ENCODE data around the gene SERPINE1. TPM values are rescaled to one million over a fixed set of nuclear protein-coding genes. Genes with fewer than 3 reads are reported as not detected.

Gene SERPINE1
- polyA plus RNA-seq, 1 donor from 2014 or later: not detected

DNA sequence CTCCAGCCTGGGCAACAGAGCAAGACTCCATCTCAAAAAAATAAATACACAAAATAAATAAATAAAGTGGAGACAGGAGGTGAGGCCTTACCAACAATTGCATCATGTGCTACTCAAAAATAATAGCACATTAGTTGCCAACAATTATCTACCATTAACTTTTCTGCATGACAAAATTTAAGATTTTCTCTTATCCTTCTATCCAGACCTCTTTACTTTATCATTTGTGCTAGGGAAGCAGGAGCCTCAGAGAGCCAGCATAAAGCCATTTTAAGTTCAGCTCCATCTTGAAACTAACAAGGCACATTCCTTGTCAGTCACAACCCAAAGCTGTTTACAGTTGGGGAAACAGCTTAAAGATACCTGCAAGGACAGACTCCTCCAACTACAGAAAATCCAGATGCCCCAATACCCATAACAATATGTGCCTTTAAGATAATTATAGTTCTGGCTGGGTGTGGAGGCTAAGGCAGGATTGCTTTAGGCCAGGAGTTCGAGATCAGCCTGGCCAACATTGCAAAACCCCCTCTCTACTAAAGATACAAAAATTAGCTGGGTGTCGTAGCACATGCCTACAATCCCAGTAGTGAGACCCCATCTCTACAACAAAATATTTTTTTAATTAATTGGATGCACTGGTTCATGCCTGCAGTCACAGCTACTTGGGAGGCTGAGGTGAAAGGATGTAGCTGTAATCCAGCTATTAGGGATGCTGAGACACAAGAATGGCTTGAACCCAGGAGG lies 25.2 kb downstream of the SERPINE1 start:
- Mint-ChIP-seq H3K27me3 (peaks cover 9% of the 10 kb centered on the region), H3K4me1 (peaks cover 7 to 12% (median 8%) of the 10 kb centered on the region in 3 donors), H3K27ac (peak overlapping the region in 1 of 3 donors; percentile 67), H3K9me3 (no peaks in the 10 kb centered on the region), H3K4me3 (peak overlapping the region in 1 of 4 donors; percentile 77), H3K36me3 (peaks cover 2% of the 10 kb centered on the region)

DNA sequence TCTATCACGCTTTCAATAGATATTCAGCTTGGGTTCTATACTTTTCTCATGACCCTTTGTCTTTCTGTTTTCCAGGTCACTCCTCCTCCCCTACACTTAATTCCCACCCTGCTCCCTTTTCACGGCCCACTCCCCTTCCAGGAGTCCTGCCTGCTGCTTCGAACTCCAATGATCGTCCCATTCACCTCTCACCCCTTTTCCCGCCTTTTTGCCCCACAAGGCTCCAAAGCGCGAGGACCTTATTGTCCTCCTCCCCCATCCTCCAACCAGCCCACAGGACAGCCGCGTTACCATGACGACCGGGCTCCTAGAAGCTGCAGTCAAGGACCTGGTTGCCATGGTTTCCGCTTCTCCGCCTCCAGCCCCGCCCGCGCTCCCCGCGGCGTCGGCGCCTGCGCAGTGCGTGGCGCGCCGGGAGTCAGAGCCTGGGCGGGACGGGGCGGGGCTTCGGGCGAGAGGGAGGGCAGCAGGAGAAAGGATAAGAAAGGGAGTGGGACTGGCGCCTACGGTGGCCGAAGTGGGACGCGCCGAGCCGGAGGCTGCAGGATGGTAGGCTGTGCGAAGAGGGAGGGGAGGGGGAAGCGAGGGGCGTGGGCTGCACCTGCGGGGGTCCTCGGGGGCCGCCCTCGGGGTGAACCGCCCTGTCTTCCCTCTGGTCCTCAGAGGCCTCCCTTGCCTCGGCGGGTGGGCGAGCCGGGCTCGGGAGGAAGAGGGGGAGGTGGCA lies 27.2 kb downstream of the SERPINE1 start, which contains the start of gene AP1S1:
Gene AP1S1 (plus strand): TSS at position 508 of the 724 bp plus-strand sequence. CDS start 39 bp downstream, at position 547.
- H3K9me3 Mint-ChIP-seq: no peaks in the 10 kb centered on the region
- H3K4me1 Mint-ChIP-seq: peaks cover 7 to 12% (median 8%) of the 10 kb centered on the region in 3 donors
- H3K27me3 Mint-ChIP-seq: peaks cover 4% of the 10 kb centered on the region
- H3K4me3 Mint-ChIP-seq: peak within 1 kb of the TSS; percentile 80 to 92 (median 86)
- H3K27ac Mint-ChIP-seq: peak within 1 kb of the TSS; percentile 73 to 96 (median 91)
- no peaks in the 10 kb centered on the region for H3K36me3 Mint-ChIP-seq

DNA sequence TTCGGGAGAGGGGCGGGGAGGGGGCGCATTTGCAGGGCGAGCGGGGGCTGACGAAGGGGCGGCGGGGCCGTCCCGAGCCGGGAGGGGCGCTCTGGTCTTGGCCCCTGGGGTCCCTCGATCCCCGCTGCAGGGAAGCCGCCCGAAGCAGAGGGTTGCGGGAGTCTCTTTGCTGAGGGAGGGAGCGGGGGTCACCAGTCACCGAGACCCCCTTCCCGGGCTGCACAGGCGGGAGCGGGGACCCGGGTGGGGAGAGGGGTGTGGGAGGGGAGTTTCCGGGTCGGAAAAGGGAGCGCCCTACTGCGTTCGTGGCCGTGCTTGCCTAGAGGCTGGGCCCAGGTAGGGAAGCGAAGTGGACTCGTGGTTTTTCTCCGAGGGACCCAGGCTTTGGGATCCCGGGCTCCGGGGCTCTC lies 27.8 kb downstream of the SERPINE1 start:
- no peaks in the 10 kb centered on the region for H3K36me3 Mint-ChIP-seq
- peak overlapping the region in 1 of 3 donors; percentile 91 for H3K27ac Mint-ChIP-seq
- peak overlapping the region; percentile 80 to 92 (median 86) for H3K4me3 Mint-ChIP-seq
- no peaks in the 10 kb centered on the region for H3K9me3 Mint-ChIP-seq
- H3K27me3 Mint-ChIP-seq: peaks cover 2% of the 10 kb centered on the region
- peaks cover 7 to 12% (median 8%) of the 10 kb centered on the region in 3 donors for H3K4me1 Mint-ChIP-seq

DNA sequence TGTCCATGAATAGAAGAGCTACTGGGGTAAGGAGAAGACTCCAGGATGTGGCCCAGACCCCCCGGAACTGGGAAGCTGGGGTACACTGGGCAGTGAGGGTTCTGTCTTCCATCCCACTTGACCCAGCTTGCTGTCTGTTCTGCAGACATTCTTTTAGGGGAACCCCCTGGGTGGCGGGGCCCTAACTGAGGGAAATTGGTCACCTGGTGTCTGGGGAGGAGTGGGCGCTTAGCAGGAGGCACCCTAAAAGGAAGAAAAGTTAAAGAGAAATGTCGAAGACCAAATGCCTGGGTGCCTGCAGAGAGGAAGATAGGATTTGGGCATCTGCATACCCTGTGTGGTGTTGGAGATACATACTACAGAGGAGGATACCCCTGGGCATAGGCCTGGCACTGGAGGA lies 28.4 kb downstream of the SERPINE1 start:
- Mint-ChIP-seq H3K27ac (peak overlapping the region in 2 of 3 donors; percentile 39 to 91), H3K4me1 (peaks cover 7 to 12% (median 8%) of the 10 kb centered on the region in 3 donors), H3K27me3 (peaks cover 1% of the 10 kb centered on the region), H3K36me3 (no peaks in the 10 kb centered on the region), H3K4me3 (peak overlapping the region; percentile 80 to 92 (median 84)), H3K9me3 (no peaks in the 10 kb centered on the region)

DNA sequence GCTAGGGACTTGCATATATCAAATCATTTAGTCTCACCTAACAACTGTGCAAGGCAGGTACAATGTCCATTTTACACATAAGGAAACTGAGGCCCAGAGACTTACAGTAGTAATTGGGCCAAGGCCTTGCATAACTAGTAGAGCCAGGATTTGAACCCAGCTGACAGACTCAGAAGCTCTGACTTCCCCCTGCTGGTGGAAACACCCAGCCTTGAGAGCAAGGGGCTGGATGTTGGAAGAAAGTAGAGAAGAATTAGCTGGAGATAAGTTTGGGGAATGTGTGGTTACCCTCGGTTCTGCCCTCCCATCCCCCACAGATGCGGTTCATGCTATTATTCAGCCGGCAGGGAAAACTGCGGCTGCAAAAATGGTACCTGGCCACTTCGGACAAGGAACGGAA lies 29.4 kb downstream of the SERPINE1 start:
- Mint-ChIP-seq H3K4me1 (peaks cover 6 to 12% (median 7%) of the 10 kb centered on the region in 3 donors), H3K27me3 (no peaks in the 10 kb centered on the region), H3K9me3 (no peaks in the 10 kb centered on the region), H3K27ac (no peak overlapping the region), H3K4me3 (peak overlapping the region in 3 of 4 donors; percentile 21 to 80 (median 71)), H3K36me3 (no peaks in the 10 kb centered on the region)

DNA sequence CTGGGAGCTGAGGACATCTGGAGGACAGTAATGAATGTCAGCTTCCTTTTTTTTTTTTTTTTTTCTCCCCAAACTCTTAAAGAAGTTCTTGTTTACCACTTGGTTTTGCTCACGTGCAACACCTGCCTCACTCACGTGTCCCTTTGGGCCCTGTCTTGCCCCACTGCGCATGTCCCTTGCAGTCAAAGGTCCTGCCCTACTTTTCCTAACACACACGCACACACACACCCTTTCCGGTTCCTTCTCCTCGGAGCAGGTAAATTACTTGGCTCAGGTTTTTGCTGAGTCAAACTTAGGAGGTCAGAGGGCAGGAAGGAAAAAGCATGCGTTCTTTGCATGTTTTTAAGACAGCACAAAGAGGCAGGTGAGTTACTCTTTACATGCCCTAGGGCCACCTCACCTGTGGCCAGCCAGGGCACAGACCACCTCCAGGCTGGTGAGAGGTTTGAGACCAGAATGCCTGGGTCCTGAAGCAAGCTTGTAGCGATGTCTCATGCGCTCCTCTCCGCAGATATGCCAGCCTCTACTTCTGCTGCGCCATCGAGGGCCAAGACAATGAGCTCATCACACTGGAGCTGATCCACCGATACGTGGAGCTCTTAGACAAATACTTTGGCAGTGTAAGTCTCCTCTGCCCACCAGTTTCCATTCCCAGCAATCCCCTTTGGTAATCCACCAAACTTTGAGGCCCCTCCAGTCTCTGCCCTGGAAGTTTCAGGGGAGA lies 30.1 kb downstream of the SERPINE1 start:
- H3K36me3 Mint-ChIP-seq: no peaks in the 10 kb centered on the region
- H3K27ac Mint-ChIP-seq: peak overlapping the region in 1 of 3 donors; percentile 77
- H3K9me3 Mint-ChIP-seq: no peaks in the 10 kb centered on the region
- H3K4me3 Mint-ChIP-seq: peak overlapping the region in 3 of 4 donors; percentile 14 to 85 (median 80)
- peaks cover 2% of the 10 kb centered on the region for H3K27me3 Mint-ChIP-seq
- peaks cover 6 to 12% (median 7%) of the 10 kb centered on the region in 3 donors for H3K4me1 Mint-ChIP-seq

DNA sequence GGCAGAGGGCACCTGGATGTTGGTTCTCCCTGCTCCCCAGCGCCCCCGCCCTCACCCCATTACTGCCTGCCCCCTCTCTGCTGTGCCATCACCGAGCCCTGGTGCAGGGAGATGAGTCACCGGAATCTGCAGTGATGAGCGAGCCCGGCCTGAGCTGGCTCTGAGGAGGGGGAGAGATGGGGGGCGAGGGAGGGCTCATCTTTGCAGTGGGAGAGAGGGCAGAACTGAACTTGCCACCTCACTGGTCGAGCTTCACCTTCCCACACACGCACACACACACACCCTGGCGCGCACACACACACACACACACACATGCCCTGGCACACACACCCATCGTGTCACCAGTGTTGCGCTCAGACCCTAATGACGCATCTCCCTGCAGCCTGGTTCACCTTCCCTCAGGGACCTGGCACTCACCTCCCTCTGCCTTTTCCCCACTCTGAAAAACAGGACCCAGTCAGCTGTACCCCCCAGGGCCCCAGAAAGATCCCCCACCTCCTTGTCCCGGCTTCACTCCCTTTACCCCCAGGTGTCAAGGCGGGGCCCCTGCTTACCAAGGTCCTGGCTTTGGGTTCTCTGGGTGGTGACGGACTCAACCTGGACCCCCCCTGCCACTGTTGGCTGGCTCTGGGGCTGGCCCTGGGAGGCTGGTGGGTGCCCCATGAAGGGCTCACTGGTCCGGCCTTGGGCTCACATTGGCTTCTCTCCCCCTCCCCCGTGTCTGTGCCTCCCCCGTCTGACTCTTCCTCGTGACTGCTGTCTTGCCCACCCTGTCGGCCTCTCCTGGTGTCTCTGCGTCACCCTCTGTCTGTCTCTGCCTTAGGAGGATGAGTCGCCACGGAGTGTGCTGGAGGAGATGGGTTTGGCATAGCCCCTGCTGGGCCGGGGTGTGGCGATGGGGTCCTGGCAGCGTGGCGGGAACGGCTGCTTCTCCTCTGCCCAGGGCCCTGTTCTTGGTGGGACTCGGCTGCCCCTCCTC lies 33.1 kb downstream of the SERPINE1 start:
- peaks cover 0 to 2% (median 0%) of the 10 kb centered on the region in 3 donors for H3K9me3 Mint-ChIP-seq
- H3K36me3 Mint-ChIP-seq: no peaks in the 10 kb centered on the region

DNA sequence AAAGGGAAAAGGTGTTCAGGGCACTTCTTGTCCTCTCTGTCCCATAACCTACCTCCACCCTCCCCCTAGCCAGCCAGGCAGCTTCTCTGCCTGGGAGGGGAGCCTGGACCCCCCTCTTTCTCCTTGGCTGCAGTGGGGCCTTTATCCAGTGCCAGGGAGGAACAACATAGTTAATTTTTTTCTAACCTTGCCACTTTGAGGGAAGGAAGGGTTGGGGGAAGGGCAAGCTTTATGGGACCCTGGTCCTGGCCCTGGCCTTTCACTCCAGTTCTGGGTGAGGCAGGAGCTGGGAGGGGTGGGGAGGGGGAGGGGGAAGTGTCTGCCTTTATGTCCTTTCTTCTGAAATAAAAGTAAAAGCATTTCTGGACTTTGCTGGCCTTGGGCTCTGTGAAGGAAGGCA lies 34.0 kb downstream of the SERPINE1 start:
- Mint-ChIP-seq H3K4me1 (peaks cover 0 to 11% (median 7%) of the 10 kb centered on the region in 3 donors), H3K36me3 (no peaks in the 10 kb centered on the region), H3K27me3 (peaks cover 22% of the 10 kb centered on the region), H3K9me3 (peaks cover 0 to 4% (median 0%) of the 10 kb centered on the region in 3 donors), H3K4me3 (peak overlapping the region; percentile 4 to 59 (median 25)), H3K27ac (peak overlapping the region in 1 of 3 donors; percentile 78)

More for the DNA sequence above, 33.1 kb downstream of the SERPINE1 start:
- Mint-ChIP-seq H3K4me1 (peaks cover 6 to 14% (median 7%) of the 10 kb centered on the region in 3 donors), H3K27ac (no peak overlapping the region), H3K27me3 (peaks cover 13% of the 10 kb centered on the region), H3K4me3 (peak overlapping the region in 1 of 4 donors; percentile 20)

DNA sequence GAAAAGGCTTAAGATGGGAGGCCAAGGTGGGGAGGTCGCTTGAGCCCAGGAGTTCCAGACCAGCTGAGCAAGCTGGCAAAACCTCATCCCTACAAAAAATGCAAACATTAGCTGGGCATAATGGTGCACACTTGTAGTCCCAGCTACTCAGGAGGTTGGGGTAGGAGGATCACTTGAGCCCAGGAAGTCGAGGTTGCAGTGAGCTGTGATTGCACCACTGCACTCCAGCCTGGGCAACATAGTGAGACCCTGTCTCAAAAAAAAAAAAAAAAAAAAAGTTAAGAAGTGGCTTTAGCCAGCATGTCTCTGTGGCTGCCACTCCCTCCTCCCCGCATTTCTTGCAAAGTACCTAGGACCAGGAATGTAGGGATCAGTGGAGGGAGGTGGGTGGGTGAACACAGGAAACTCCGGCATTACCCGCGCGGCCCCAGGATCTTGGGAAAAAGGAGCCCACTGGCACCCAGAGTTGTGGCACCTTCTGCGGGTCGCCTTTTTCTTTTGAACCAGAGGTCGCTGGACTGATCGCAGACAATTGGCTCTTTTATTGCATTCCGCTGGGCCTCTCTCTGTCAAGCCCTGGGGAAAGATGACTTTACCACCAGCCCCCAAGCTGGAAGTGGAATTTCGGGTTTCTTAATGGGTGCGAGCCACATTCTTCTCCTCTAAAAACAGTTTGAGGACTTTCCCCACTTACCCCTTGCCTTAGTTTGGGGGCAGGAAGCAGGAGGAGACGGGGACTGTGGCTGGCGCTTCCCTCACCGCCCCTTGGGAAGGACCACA lies 35.0 kb downstream of the SERPINE1 start:
- H3K9me3 Mint-ChIP-seq: peaks cover 0 to 4% (median 0%) of the 10 kb centered on the region in 3 donors
- no peaks in the 10 kb centered on the region for H3K36me3 Mint-ChIP-seq
- peaks cover 28% of the 10 kb centered on the region for H3K27me3 Mint-ChIP-seq
- peaks cover 0 to 12% (median 9%) of the 10 kb centered on the region in 3 donors for H3K4me1 Mint-ChIP-seq
- peak overlapping the region in 1 of 3 donors; percentile 78 for H3K27ac Mint-ChIP-seq
- H3K4me3 Mint-ChIP-seq: peak overlapping the region; percentile 40 to 91 (median 78)

DNA sequence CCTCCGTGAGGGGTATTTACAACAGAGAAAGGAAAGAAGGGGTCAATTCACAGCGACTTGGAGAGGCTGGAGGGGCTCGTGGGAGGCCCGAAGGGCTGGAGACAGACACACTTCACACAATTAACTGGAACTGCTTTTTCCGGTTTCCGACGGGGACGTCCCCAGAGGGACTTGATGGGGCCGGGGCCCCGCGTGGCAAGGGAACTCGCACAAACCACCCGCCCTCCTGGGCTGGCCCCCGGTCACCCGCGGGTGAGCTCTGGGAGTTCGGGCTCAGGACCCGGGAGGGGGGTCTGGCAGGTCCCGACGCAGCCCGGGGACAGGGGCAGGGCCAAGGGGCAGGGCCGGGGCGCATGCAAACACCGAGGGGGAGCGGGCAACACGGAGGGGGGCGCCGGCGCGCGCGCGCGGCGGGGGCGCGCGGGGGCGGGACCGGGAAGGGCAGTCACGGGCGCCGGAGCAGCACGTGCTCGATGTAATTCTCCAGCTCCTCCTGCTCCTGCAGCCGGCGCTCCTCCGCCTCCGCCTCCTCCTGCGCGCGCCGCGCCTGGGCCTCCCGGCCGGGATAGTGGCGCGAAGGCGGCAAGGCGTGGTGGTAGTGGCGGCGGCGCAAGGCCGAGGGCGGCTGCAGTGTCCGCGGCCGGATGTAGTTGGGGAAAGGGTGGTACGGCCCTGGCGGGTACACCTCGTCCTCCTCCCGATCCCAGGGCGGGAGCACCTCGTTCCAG lies 35.8 kb downstream of the SERPINE1 start:
- Mint-ChIP-seq H3K27ac (peak overlapping the region in 2 of 3 donors; percentile 32 to 76), H3K4me1 (peaks cover 0 to 13% (median 9%) of the 10 kb centered on the region in 3 donors)

DNA sequence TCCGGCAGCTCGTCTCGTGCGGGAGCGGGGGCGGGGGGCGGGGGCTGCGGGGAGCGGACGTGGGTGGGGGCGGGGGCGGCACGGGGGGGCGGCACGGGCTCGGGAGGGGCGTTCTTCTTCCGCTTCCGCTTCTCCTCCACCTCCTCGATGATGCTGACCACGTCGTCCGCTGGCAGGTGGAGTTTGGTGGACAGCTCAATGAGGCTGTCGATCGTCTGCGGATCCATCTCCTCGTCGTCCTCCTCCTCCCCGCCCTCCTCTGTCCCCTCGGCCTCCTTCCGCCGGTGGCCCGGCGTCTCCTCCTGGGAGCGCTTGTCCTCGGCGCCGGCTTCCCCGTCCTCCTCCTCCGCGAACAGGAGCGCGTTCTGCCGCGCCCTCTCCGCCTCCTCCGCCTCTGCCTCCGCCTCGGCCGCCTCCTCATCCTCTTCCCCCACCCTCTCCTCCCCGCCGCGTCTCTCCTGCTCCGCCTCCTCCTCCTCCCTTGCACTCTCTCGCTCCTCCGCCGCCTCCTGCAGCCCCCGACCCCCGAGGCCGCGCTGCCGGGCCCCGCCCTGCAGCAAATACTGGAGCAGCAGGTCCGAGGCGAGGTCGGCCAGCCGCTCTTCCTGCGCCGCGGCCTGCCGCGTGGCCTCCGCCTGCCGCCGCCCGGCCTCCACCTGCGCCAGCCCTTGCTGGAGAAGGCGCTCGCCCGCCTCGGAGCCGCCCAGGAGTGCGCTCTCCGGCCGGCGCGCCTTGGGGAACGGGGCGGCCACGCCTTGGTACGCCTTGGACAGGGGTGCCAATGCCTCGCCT lies 36.6 kb downstream of the SERPINE1 start:
- Mint-ChIP-seq H3K9me3 (peaks cover 0 to 4% (median 0%) of the 10 kb centered on the region in 3 donors), H3K27ac (peak overlapping the region in 2 of 3 donors; percentile 32 to 76), H3K4me1 (peaks cover 0 to 13% (median 9%) of the 10 kb centered on the region in 3 donors), H3K4me3 (peak overlapping the region; percentile 57 to 85 (median 70)), H3K27me3 (peaks cover 42% of the 10 kb centered on the region), H3K36me3 (no peaks in the 10 kb centered on the region)

More for the DNA sequence above, 35.8 kb downstream of the SERPINE1 start:
- peaks cover 36% of the 10 kb centered on the region for H3K27me3 Mint-ChIP-seq
- H3K4me3 Mint-ChIP-seq: peak overlapping the region; percentile 60 to 91 (median 78)
- H3K36me3 Mint-ChIP-seq: no peaks in the 10 kb centered on the region
- peaks cover 0 to 4% (median 0%) of the 10 kb centered on the region in 3 donors for H3K9me3 Mint-ChIP-seq

Data from IgD-negative memory B cell (primary cell).